ENCODE data around the gene SUMO4.
"Not testable (repeated sequence)": the region's sequence is repeated elsewhere in the genome, so short reads cannot be mapped to it uniquely, and the experiment has no call there.

SUMO4 gene

DNA sequence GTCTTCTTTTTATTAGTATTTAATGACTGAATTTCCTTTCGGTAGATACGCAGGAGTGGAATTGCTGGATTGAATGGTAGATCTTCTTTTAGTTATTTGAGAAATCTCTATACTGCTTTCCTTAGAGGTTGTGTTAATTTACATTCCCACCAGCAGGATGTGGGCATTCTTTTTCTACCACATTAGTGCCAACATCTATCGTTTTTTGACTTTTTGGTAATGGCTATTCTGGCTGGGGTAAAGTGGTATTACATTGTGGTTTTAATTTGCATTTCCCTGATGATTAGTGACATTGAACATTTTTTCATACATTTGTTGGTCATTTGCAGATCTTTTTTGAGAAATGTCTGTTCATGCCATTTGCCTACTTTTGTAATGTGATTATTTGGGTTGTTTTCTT is 37.1 kb downstream of the SUMO4 start:
- TF ChIP-seq, protein P1, sequence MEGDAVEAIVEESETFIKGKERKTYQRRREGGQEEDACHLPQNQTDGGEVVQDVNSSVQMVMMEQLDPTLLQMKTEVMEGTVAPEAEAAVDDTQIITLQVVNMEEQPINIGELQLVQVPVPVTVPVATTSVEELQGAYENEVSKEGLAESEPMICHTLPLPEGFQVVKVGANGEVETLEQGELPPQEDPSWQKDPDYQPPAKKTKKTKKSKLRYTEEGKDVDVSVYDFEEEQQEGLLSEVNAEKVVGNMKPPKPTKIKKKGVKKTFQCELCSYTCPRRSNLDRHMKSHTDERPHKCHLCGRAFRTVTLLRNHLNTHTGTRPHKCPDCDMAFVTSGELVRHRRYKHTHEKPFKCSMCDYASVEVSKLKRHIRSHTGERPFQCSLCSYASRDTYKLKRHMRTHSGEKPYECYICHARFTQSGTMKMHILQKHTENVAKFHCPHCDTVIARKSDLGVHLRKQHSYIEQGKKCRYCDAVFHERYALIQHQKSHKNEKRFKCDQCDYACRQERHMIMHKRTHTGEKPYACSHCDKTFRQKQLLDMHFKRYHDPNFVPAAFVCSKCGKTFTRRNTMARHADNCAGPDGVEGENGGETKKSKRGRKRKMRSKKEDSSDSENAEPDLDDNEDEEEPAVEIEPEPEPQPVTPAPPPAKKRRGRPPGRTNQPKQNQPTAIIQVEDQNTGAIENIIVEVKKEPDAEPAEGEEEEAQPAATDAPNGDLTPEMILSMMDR (IDR thresholded peaks at IDR 0.05; ENCODE audit: borderline replicate concordance, insufficient read depth, low read depth, low read length) = no peak
- no peak overlapping the region for H3K4me3 ChIP-seq (ENCODE audit: low read depth, low read length)

DNA sequence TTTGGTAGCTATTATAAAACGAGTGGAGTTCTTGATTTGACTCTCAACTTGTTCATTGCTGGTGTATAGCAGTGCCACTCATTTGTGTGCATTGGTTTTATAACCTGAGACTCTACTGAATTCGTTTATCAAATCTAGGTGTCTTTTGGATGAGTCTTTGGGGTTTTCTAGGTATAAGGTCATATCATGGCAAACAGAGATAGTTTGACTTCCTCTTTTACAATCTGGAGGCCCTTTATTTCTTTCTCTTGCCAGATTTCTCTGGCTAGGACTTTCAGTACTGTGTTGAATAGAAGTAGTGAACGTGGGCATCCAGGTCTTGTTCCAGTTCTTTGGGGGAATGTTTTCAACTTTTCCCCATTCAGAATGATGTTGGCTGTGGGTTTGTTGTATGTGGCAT is 38.8 kb downstream of the SUMO4 start:
- TF ChIP-seq, protein P1 (IDR thresholded peaks at IDR 0.05; ENCODE audit: borderline replicate concordance, insufficient read depth, low read depth, low read length) = no peak
- no peak overlapping the region for H3K4me3 ChIP-seq (ENCODE audit: low read depth, low read length)

DNA sequence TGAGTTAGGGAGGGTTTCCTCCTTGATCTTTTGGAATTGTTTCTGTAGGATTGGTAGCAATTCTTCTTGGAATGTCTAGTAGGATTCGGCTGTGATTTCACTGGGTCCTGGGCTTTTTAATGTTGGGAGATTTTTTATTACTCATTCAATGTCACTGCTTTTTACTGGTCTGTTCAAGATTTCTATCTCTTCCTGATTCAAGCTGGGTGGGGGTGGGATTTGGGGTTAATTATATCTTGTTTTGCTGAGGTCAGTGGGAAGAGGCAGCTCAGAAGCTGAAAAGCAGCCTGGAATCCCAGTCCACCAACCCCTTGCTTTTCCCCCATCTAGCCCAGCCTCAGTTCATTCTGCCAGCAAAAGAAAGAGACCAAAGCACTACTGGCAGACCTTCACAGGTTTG is 39.6 kb downstream of the SUMO4 start:
- TF ChIP-seq, protein P1 (IDR thresholded peaks at IDR 0.05; ENCODE audit: borderline replicate concordance, insufficient read depth, low read depth, low read length) = no peak
- no peak overlapping the region for H3K4me3 ChIP-seq (ENCODE audit: low read depth, low read length)

DNA sequence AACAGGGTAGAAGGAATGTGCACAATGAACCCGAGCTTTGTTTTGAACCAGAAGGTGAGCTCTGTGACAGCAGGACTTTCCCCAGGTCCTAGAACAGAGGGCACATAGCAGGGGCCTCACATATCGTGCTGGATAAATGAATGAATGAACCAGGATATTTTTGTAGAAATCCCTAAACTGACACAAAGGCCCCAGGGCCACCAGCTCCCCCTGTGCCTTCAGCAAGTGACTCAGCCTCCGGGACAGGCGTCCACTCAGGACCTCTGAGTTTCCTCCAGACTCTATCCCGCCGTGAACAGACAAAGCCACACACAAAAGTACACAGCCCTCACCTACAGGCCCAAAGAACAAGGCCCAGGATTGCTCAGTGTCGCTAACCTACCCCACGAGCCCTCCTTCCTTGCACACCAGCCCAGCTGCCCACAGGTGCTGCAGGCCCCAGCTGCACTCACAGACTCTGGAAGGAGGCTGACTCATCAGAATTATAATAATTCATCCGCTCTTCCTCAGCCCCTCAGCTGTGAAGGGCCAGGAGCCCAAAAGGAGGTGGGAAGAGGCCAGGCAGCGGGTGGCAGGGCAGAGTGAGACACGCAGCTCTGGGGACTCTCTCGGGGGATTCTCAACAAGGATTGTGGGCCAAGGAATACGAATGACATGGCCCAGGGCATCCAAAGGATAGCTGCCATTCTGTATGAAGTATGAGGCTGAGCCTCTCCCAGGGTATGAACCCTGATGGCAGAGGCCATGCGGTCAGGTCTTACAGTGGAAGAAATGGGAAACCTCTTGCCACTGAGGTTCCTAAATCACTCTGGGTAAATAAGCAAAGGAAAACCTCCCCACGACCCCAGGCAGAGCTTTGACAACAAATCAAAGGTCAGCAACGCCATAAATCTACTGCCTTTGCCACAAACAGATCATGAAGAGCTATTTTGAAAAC is 40.9 kb downstream of the SUMO4 start:
- TF ChIP-seq, protein P1 (IDR thresholded peaks at IDR 0.05; ENCODE audit: borderline replicate concordance, insufficient read depth, low read depth, low read length) = no peak

DNA sequence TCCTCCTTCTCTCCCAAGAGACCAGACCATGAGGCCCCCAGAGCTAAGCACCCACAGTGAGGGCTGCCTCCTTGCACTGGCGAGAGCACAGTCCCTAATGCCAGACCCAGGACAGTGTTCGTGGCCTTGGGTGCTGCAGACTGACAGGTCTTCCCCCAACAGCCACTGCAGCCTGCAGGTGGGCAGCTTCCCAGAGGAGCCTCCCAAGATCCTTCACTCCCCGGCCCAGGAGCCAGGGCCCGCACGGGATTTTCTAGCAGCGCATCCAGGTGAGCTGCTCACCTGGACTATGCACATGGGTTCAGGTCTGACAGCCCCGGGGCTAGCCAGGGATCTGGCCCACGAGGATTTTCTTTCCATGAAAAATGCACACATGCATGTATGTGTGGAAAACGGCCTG is 41.7 kb downstream of the SUMO4 start:
- TF ChIP-seq, protein P1 (IDR thresholded peaks at IDR 0.05; ENCODE audit: borderline replicate concordance, insufficient read depth, low read depth, low read length) = no peak
- H3K4me3 ChIP-seq (ENCODE audit: low read depth, low read length) = no peak overlapping the region

More for the DNA sequence above, 40.9 kb downstream of the SUMO4 start:
- no peak overlapping the region for H3K4me3 ChIP-seq (ENCODE audit: low read depth, low read length)

DNA sequence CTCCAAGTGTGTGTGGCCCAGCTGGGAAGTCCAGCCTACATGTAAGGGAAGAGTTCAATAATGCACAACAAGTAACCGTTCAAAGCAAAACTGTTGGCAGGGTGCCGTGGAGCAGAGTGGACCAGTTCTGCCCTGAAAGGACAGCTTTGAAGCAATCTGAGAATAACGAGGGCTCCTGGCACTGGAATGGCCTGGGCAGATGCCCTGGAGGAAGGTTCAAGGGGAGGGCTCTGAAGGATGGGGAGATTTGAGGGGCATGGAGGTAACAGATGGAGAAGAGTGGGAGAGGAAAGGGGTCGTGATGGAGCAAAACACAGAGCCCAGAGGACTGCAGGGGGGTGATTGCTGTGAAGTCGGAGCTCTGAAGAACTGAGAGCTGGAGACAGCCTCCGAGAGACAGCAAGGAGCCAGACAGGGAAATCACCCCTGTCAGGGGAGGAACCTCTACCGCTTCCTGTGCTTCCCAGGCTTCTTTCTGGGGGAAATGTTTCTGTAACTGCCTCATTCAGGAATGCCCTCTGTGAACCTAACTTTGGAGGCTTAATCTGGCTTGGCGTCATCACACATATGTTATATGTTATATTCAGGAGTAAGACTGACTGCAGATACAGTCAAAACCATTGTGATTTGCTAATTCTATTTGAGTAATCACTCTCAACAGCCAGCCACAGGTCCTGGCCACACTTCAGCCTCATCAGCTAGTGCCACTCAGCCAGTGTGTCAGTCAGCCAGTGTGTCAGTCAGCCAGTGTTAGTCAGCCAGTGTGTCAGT is 43.5 kb downstream of the SUMO4 start:
- no peak overlapping the region for H3K4me3 ChIP-seq (ENCODE audit: low read depth, low read length)
- TF ChIP-seq, protein P1 (IDR thresholded peaks at IDR 0.05; ENCODE audit: borderline replicate concordance, insufficient read depth, low read depth, low read length) = no peak

DNA sequence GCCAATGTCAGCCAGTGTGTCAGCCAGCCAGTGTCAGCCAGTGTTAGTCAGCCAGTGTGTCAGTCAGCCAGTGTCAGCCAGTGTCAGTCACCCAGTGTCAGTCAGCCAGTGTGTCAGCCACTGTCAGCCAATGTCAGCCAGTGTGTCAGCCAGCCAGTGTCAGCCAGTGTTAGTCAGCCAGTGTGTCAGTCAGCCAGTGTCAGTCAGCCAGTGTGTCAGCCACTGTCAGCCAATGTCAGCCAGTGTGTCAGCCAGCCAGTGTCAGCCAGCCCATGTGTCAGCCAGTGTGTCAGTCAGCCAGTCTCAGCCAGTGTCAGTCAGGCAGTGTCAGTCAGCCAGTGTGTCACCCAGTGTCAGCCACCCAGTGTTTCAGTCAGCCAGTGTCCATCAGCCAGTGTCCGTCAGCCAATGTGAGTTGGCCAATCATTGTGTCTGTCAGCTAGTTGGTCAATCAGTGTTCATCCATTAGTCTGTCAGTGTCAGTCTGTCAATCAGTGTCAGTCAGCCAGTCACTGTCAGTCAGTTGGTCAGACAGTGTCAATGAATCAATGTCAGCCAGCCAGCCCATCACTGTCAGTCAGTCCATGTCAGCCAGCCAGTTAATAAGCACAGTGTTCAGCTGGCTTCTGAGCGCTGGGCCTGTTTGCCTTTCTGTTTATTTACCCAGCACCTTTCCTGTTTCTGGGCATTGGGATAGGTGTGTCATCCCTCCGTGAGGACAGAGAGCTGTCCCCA is 44.5 kb downstream of the SUMO4 start:
- not testable (repeated sequence) for H3K4me3 ChIP-seq (ENCODE audit: low read depth, low read length)

All from GM12875 (cell line).